ENCODE measurements around the gene CETN3.

DNA sequence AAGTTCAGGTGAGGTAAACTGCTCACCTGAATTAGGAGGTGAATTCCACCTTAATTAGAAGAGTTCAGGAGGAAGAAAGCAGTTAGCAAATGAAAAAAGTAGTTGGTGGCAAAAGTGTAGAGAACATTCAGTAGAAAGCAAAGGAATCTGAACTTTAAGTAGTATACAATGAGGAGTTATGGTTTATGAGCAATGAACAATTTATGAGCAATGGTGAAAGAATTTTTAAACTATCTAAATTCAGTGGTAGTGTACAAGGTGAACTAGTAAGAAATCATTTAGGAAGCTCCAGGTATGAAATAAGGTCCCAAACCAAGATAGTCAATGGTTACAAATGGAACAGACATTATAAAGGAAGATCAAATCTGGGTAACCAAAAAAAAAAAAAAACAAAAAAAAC is 3.1 kb downstream of the CETN3 start:
- TF ChIP-seq POLR2A (IDR thresholded peaks at IDR 0.05), result no peak
- TF ChIP-seq, protein P1, sequence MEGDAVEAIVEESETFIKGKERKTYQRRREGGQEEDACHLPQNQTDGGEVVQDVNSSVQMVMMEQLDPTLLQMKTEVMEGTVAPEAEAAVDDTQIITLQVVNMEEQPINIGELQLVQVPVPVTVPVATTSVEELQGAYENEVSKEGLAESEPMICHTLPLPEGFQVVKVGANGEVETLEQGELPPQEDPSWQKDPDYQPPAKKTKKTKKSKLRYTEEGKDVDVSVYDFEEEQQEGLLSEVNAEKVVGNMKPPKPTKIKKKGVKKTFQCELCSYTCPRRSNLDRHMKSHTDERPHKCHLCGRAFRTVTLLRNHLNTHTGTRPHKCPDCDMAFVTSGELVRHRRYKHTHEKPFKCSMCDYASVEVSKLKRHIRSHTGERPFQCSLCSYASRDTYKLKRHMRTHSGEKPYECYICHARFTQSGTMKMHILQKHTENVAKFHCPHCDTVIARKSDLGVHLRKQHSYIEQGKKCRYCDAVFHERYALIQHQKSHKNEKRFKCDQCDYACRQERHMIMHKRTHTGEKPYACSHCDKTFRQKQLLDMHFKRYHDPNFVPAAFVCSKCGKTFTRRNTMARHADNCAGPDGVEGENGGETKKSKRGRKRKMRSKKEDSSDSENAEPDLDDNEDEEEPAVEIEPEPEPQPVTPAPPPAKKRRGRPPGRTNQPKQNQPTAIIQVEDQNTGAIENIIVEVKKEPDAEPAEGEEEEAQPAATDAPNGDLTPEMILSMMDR (IDR thresholded peaks at IDR 0.05), result no peak

All from lower leg skin (tissue), 3 donors.